HepG2 (cell line): ENCODE data around the gene CD151. TPM values are rescaled to one million over a fixed set of nuclear protein-coding genes. Genes with fewer than 3 reads are reported as not detected.
A peak's percentile ranks its signal among the peaks of the same experiment; 100 is the strongest.

Experiments
- ATAD3A ChIP-seq: sonication (generic); formaldehyde crosslinking; IDR thresholded peaks from 2 replicates; pipeline ENCODE4 v1.4.0; 2020; ENCODE audit warnings: missing genetic modification reagents
- CBX2 ChIP-seq, 2 experiments: fragments of 200-600 bp in 1 of 2; sonication (generic); formaldehyde crosslinking in 1 of 2; IDR thresholded peaks; 2 replicates each; pipeline versions ENCODE4 v1.7.0 to v1.8.1; 2018 to 2022; ENCODE audit warnings: low read depth in 2 of 2, low read length in 1 of 2, mild to moderate bottlenecking in 1 of 2, missing genetic modification reagents in 1 of 2
- FIP1L1 ChIP-seq: fragments of 200-400 bp; formaldehyde crosslinking; IDR thresholded peaks from 2 replicates; pipeline ENCODE4 v1.6.1; 2018; ENCODE audit warnings: low read depth, mild to moderate bottlenecking, low read length, moderate library complexity, borderline replicate concordance; ENCODE audit not compliant: insufficient read depth
- GFI1 ChIP-seq: sonication (generic); formaldehyde crosslinking; IDR thresholded peaks from 2 replicates; pipeline ENCODE4 v1.5.0; 2020; ENCODE audit warnings: missing genetic modification reagents, mild to moderate bottlenecking, borderline replicate concordance
- HHEX ChIP-seq: IDR thresholded peaks from 2 replicates; pipeline ENCODE4 v1.6.1; 2016; ENCODE audit warnings: control low read depth
- IRX3 ChIP-seq: sonication (generic); formaldehyde crosslinking; IDR thresholded peaks from 2 replicates; pipeline ENCODE4 v1.8.1; 2023; ENCODE audit warnings: mild to moderate bottlenecking, low read depth, missing genetic modification reagents, borderline replicate concordance
- JUN ChIP-seq: sonication (generic); formaldehyde crosslinking; IDR thresholded peaks from 2 replicates; pipeline ENCODE4 v1.4.0; 2020; ENCODE audit warnings: mild to moderate bottlenecking, missing genetic modification reagents
- KDM5B ChIP-seq: sonication (generic); formaldehyde crosslinking; IDR thresholded peaks from 2 replicates; pipeline ENCODE4 v1.4.0; 2020; ENCODE audit warnings: missing genetic modification reagents, mild to moderate bottlenecking, borderline replicate concordance
- MIER3 ChIP-seq: IDR thresholded peaks from 2 replicates; pipeline ENCODE4 v1.6.1; 2016; ENCODE audit warnings: missing compliant biosample characterization, borderline replicate concordance
- NFAT5 ChIP-seq: sonication (generic); formaldehyde crosslinking; IDR thresholded peaks from 2 replicates; pipeline ENCODE4 v1.4.0; 2020; ENCODE audit warnings: missing genetic modification reagents
- NR2F2 ChIP-seq: IDR thresholded peaks from 2 replicates; pipeline ENCODE4 v1.6.1; 2012; ENCODE audit warnings: low read depth, inconsistent platforms, borderline replicate concordance
- PAX8 ChIP-seq: sonication (generic); formaldehyde crosslinking; IDR thresholded peaks from 2 replicates; pipeline ENCODE4 v1.8.0; 2022; ENCODE audit warnings: mild to moderate bottlenecking, missing genetic modification reagents, borderline replicate concordance
- RBM22 ChIP-seq: fragments of 200-400 bp; formaldehyde crosslinking; optimal IDR thresholded peaks from 2 replicates; pipeline ENCODE3; 2017; ENCODE audit warnings: mild to moderate bottlenecking, low read length, moderate library complexity
- RFX5 ChIP-seq: IDR thresholded peaks from 2 replicates; pipeline ENCODE4 v1.6.1; 2011; ENCODE audit warnings: low read depth, low read length, improper control_type of control experiment
- SAFB2 ChIP-seq: sonication (generic); formaldehyde crosslinking; IDR thresholded peaks from 2 replicates; pipeline ENCODE4 v1.5.1; 2020; ENCODE audit warnings: missing genetic modification reagents, low read depth, mild to moderate bottlenecking, borderline replicate concordance
- SPEN ChIP-seq: sonication (generic); formaldehyde crosslinking; IDR thresholded peaks from 2 replicates; pipeline ENCODE4 v1.5.1; 2020; ENCODE audit warnings: low read depth, mild to moderate bottlenecking, missing genetic modification reagents
- YY1 ChIP-seq: IDR thresholded peaks from 2 replicates; pipeline ENCODE4 v1.6.1; 2011; ENCODE audit warnings: low read length, low read depth, moderate library complexity, mild to moderate bottlenecking; ENCODE audit not compliant: insufficient read depth, insufficient replicate concordance
- ZFP36L1 ChIP-seq: sonication (generic); formaldehyde crosslinking; IDR thresholded peaks from 2 replicates; pipeline ENCODE4 v1.8.0; 2022; ENCODE audit warnings: mild to moderate bottlenecking, missing genetic modification reagents, moderate library complexity
- ZNF121 ChIP-seq: sonication (generic); formaldehyde crosslinking; IDR thresholded peaks from 2 replicates; pipeline ENCODE4 v1.5.0; 2020; ENCODE audit warnings: mild to moderate bottlenecking, missing genetic modification reagents
- ZNF18 ChIP-seq: sonication (generic); formaldehyde crosslinking; IDR thresholded peaks from 2 replicates; pipeline ENCODE4 v1.8.0; 2022; ENCODE audit warnings: mild to moderate bottlenecking, missing genetic modification reagents; ENCODE audit not compliant: insufficient replicate concordance
- ZNF382 ChIP-seq: sonication (generic); formaldehyde crosslinking; IDR thresholded peaks from 2 replicates; pipeline ENCODE4 v1.5.0; 2020; ENCODE audit warnings: missing genetic modification reagents, mild to moderate bottlenecking, borderline replicate concordance
- ZNF496 ChIP-seq: sonication (generic); formaldehyde crosslinking; IDR thresholded peaks from 2 replicates; pipeline ENCODE4 v1.8.1; 2023; ENCODE audit warnings: mild to moderate bottlenecking, moderate library complexity, missing genetic modification reagents; ENCODE audit not compliant: insufficient replicate concordance
- ZNF883 ChIP-seq: sonication (generic); formaldehyde crosslinking; IDR thresholded peaks from 2 replicates; pipeline ENCODE4 v1.5.1; 2020; ENCODE audit warnings: mild to moderate bottlenecking, missing genetic modification reagents; ENCODE audit errors: not compliant biosample characterization
- polyA plus RNA-seq, 8 experiments: library from polyadenylated mRNA; depleted of rRNA in 3 of 8; stranded (reverse) in 7 of 8; unstranded in 1 of 8; fragments of >200 nt; fragmentation: Illumina TruSeq in 4 of 8; extraction: Trizol in 4 of 8; gene quantifications; 2 replicates each; pipeline versions ENCODE4 v1.2.1 to v1.2.3, GENCODE V29; 2011 to 2016; ENCODE audit warnings: low read depth in 4 of 8, missing spikeins in 1 of 8, mixed read lengths in 1 of 8; ENCODE audit not compliant: insufficient read depth in 1 of 8
- total RNA-seq, 5 experiments: library from RNA; depleted of rRNA; stranded (reverse); fragments of >200 nt; fragmentation: Illumina TruSeq; extraction: Trizol; gene quantifications; 2 replicates each; pipeline ENCODE4 v1.2.3, GENCODE V29; 2016; ENCODE audit warnings: low read depth in 1 of 5

Gene CD151
- total and polyA plus RNA-seq, 2 of the 13 experiments (the other 11 are each of a cell fraction or from before 2014, with no cell fraction given), result 125 to 197 TPM

- TF ChIP-seq NFAT5 (CRISPR knock-in tag) (peak; percentile 44; the same call in 1 of the 2 replicates), ATAD3A (no peak), RFX5 (peak; percentile 80), KDM5B (CRISPR knock-in tag) (peak; percentile 91), ZNF121 (no peak), ZNF18 (CRISPR knock-in tag) (peak; percentile 91), NR2F2 (no peak), YY1 (peak; percentile 87), FIP1L1 (no peak), ZNF883 (peak; percentile 95), ZFP36L1 (CRISPR knock-in tag) (peak; percentile 64; the same call in 1 of the 2 replicates), SPEN (peak; percentile 89), HHEX (CRISPR knock-in tag) (no peak), JUN (CRISPR knock-in tag) (peak; percentile 84; the same call in 1 of the 2 replicates), ZNF496 (CRISPR knock-in tag) (no peak), SAFB2 (CRISPR knock-in tag) (no peak; the same call in 1 of the 2 replicates), PAX8 (CRISPR knock-in tag) (no peak), ZNF382 (CRISPR knock-in tag) (no peak), RBM22 (peak; percentile 68), CBX2 (IDR thresholded peaks at IDR 0.05; ENCODE audit: low read depth, low read length) (no peak), CBX2 (CRISPR knock-in tag; IDR thresholded peaks at IDR 0.05; ENCODE audit: low read depth) (no peak), IRX3 (CRISPR knock-in tag) (peak; percentile 9; the same call in 1 of the 2 replicates), MIER3 (CRISPR knock-in tag) (no peak), GFI1 (CRISPR knock-in tag) (no peak; the same call in 1 of the 2 replicates)
Observed at GRCh38 chr11:809287-810039, 23.3 kb upstream of the CD151 start, which contains the start of gene RPLP2 (continued).
